GM23338 (cell line): Measurements from ENCODE around the gene TRIP4. TPM values are rescaled to one million over a fixed set of nuclear protein-coding genes. Genes with fewer than 3 reads are reported as not detected.

ENCODE experiments used
- ATAC-seq: fragments of 200-7000 bp; cut with Tn5 transposase; 3 replicates; pipeline ENCODE4 v1.9.1; 2020
- DNase-seq: peaks from one replicate; pipeline ENCODE4 v3.0.0-alpha.2; 2015; ENCODE audit warnings: low spot score
- H2AFZ ChIP-seq: fragments of 200-600 bp; sonication (generic); 2 replicates; pipeline ENCODE4 v1.8.0; 2016; ENCODE audit warnings: antibody characterized with exemption, mild to moderate bottlenecking, moderate library complexity
- H3F3A ChIP-seq: fragments of 200-600 bp; sonication (generic); replicated peaks from 2 replicates; pipeline ENCODE4 v1.8.0; 2017; ENCODE audit warnings: antibody characterized with exemption, mixed run types, low read depth
- H3K27ac ChIP-seq: fragments of 200-600 bp; sonication (generic); 2 replicates; pipeline ENCODE4 v1.6.1; 2016; ENCODE audit warnings: low read depth
- H3K27me3 ChIP-seq: fragments of 200-600 bp; sonication (generic); 2 replicates; pipeline ENCODE4 v1.8.0; 2016; ENCODE audit warnings: mild to moderate bottlenecking, mixed run types, moderate library complexity; ENCODE audit not compliant: insufficient read depth
- H3K36me3 ChIP-seq: fragments of 200-600 bp; sonication (generic); 2 replicates; pipeline ENCODE4 v1.8.0; 2016; ENCODE audit warnings: mild to moderate bottlenecking; ENCODE audit not compliant: insufficient read depth
- H3K4me1 ChIP-seq: fragments of 200-600 bp; sonication (generic); 2 replicates; pipeline ENCODE4 v1.8.0; 2016; ENCODE audit warnings: mild to moderate bottlenecking, moderate library complexity; ENCODE audit not compliant: insufficient read depth
- H3K4me2 ChIP-seq: fragments of 200-600 bp; sonication (generic); 2 replicates; pipeline ENCODE4 v1.7.1; 2017; ENCODE audit warnings: mixed run types
- H3K4me3 ChIP-seq: fragments of 200-600 bp; sonication (generic); 2 replicates; pipeline ENCODE4 v1.6.1; 2016; ENCODE audit warnings: mixed run types
- H3K79me2 ChIP-seq: fragments of 200-600 bp; sonication (generic); replicated peaks from 2 replicates; pipeline ENCODE4 v1.8.0; 2017; ENCODE audit warnings: mild to moderate bottlenecking; ENCODE audit not compliant: insufficient read depth
- H3K9me2 ChIP-seq: fragments of 200-600 bp; sonication (generic); 2 replicates; pipeline ENCODE4 v1.8.0; 2017; ENCODE audit not compliant: insufficient read depth
- H4K20me1 ChIP-seq: fragments of 200-600 bp; sonication (generic); replicated peaks from 2 replicates; pipeline ENCODE4 v1.8.0; 2017; ENCODE audit warnings: mild to moderate bottlenecking; ENCODE audit not compliant: insufficient read depth
- H3K27ac Mint-ChIP-seq: 2 replicates; pipeline ENCODE4 v1.8.0; 2020; ENCODE audit warnings: inconsistent platforms, mild to moderate bottlenecking, moderate library complexity, mixed read lengths
- H3K27me3 Mint-ChIP-seq: 3 replicates; pipeline ENCODE4 v1.8.0; 2022; ENCODE audit warnings: low read depth, mild to moderate bottlenecking, moderate library complexity, mixed read lengths, inconsistent platforms; ENCODE audit not compliant: insufficient read depth, poor library complexity
- H3K36me3 Mint-ChIP-seq: 3 replicates; pipeline ENCODE4 v1.8.0; 2021; ENCODE audit warnings: low read depth, mild to moderate bottlenecking, inconsistent platforms, moderate library complexity, mixed read lengths
- H3K4me1 Mint-ChIP-seq: 3 replicates; pipeline ENCODE4 v1.8.0; 2020; ENCODE audit warnings: mild to moderate bottlenecking, inconsistent platforms, mixed read lengths
- H3K4me3 Mint-ChIP-seq: 3 replicates; pipeline ENCODE4 v1.8.0; 2021; ENCODE audit warnings: moderate library complexity, mild to moderate bottlenecking, inconsistent platforms, mixed read lengths
- H3K9me3 Mint-ChIP-seq: 3 replicates; pipeline ENCODE4 v1.8.0; 2020; ENCODE audit warnings: moderate library complexity, mild to moderate bottlenecking, inconsistent platforms, mixed read lengths
- CREB1 ChIP-seq: fragments of 250-450 bp; sonication (Bioruptor Pico); IDR thresholded peaks from 2 replicates; pipeline ENCODE4 v1.5.0; 2020; ENCODE audit warnings: low read depth, mild to moderate bottlenecking, moderate library complexity
- CTCF ChIP-seq, 2 experiments: fragments of 200-600 bp in 1 of 2; sonication (generic) in 1 of 2; conservative IDR thresholded peaks; 2 replicates each; pipeline versions ENCODE4 v1.5.1 to v1.6.1; 2016 to 2017; ENCODE audit warnings: antibody characterized with exemption in 2 of 2, low read depth in 2 of 2, mild to moderate bottlenecking in 2 of 2, moderate library complexity in 1 of 2
- ETS1 ChIP-seq: IDR thresholded peaks from 2 replicates; pipeline ENCODE4 v1.6.1; 2016; ENCODE audit warnings: antibody characterized with exemption
- EZH2 ChIP-seq: fragments of 200-600 bp; sonication (generic); IDR thresholded peaks from one replicate; pipeline ENCODE4 v1.8.0; 2017; ENCODE audit warnings: antibody characterized with exemption, mild to moderate bottlenecking, low read depth; ENCODE audit not compliant: unreplicated experiment
- EZH2phosphoT487 ChIP-seq: fragments of 200-600 bp; sonication (generic); IDR thresholded peaks from one replicate; pipeline ENCODE4 v1.8.1; 2018; ENCODE audit warnings: antibody characterized with exemption; ENCODE audit not compliant: unreplicated experiment
- JUNB ChIP-seq: IDR thresholded peaks from one replicate; pipeline ENCODE4 v1.6.1; 2016; ENCODE audit warnings: antibody characterized with exemption; ENCODE audit not compliant: unreplicated experiment
- NANOG ChIP-seq: IDR thresholded peaks from 2 replicates; pipeline ENCODE4 v1.6.1; 2016; ENCODE audit warnings: antibody characterized with exemption, borderline replicate concordance
- POLR2AphosphoS5 ChIP-seq: IDR thresholded peaks from 2 replicates; pipeline ENCODE4 v1.6.1; 2016; ENCODE audit warnings: antibody characterized with exemption, low read depth
- REST ChIP-seq: IDR thresholded peaks from one replicate; pipeline ENCODE4 v1.6.1; 2018; ENCODE audit warnings: antibody characterized with exemption; ENCODE audit not compliant: unreplicated experiment
- ZNF114 ChIP-seq: fragments of 250-450 bp; sonication (Bioruptor Pico); IDR thresholded peaks from 2 replicates; pipeline ENCODE4 v1.5.0; 2020; ENCODE audit warnings: mild to moderate bottlenecking, moderate library complexity
- ZNF331 ChIP-seq: fragments of 250-450 bp; sonication (Bioruptor Pico); IDR thresholded peaks from 2 replicates; pipeline ENCODE4 v1.5.0; 2020; ENCODE audit warnings: low read depth, mild to moderate bottlenecking, moderate library complexity
- polyA plus RNA-seq: library from polyadenylated mRNA; unstranded; fragments of >200 nt; fragmentation: Nextera tagmentation; extraction: Ambion mirVana; gene quantifications from 2 replicates; pipeline ENCODE4 v1.2.1, GENCODE V29; 2016
- total RNA-seq: library from RNA; depleted of rRNA; stranded (reverse); fragments of >200 nt; shearing (Covaris generic); gene quantifications from 2 replicates; pipeline ENCODE4 v1.2.3, GENCODE V29; 2014

The TRIP4 gene
- total and polyA plus RNA-seq, 2 experiments from 2014 or later, result 10.3 to 16.0 TPM

GRCh38 chr15:64443747-64444621 is 56.3 kb downstream of the TRIP4 start (continued):
- TF ChIP-seq ETS1, result no peak
- no peak for TF ChIP-seq EZH2phosphoT487
- no peak for TF ChIP-seq REST

GRCh38 chr15:64444836-64445235 is 57.2 kb downstream of the TRIP4 start:
- H2AFZ ChIP-seq, result no peak overlapping the region
- H3F3A ChIP-seq, result no peaks in the 10 kb centered on the region
- H3K9me3 Mint-ChIP-seq, result no peaks in the 10 kb centered on the region
- H3K27ac Mint-ChIP-seq, result no peak overlapping the region
- H3K27ac ChIP-seq, result no peak overlapping the region
- peaks cover 5% of the 10 kb centered on the region; the same call in 2 of the 3 replicates for H3K36me3 Mint-ChIP-seq
- H3K79me2 ChIP-seq, result no peaks in the 10 kb centered on the region
- H3K4me1 ChIP-seq, result no peaks in the 10 kb centered on the region
- no peak overlapping the region for H3K4me3 ChIP-seq
- DNase-seq (no peak), ATAC-seq (no peak)
- no peaks in the 10 kb centered on the region for H3K27me3 Mint-ChIP-seq
- no peaks in the 10 kb centered on the region for H3K4me1 Mint-ChIP-seq
- no peaks in the 10 kb centered on the region; the same call in 1 of the 2 replicates for H4K20me1 ChIP-seq
- no peaks in the 10 kb centered on the region for H3K9me2 ChIP-seq
- H3K27me3 ChIP-seq, result no peaks in the 10 kb centered on the region
- no peak overlapping the region for H3K4me2 ChIP-seq
- no peaks in the 10 kb centered on the region for H3K36me3 ChIP-seq
- no peak overlapping the region for H3K4me3 Mint-ChIP-seq
- TF ChIP-seq REST (no peak), ZNF114 (CRISPR knock-in tag) (no peak), ZNF331 (CRISPR knock-in tag) (no peak), CTCF (conservative IDR thresholded peaks at IDR 0.05; ENCODE audit: low read depth in 2 of 2) (no peak), ETS1 (no peak), EZH2 (no peak), CREB1 (CRISPR knock-in tag) (no peak), NANOG (no peak), JUNB (no peak), POLR2AphosphoS5 (no peak)
